Stimulated activated CD8-positive, alpha-beta memory T cell treated with anti-CD3 and anti-CD28 coated beads, Interleukin-4, amount 100 ng/mL, for 48 hours (primary cell): ENCODE data around the gene SLC45A2.
A peak's percentile ranks its signal among the peaks of the same experiment; 100 is the strongest.
"Not testable (repeated sequence)": the region's sequence is repeated elsewhere in the genome, so short reads cannot be mapped to it uniquely, and the experiment has no call there.

Experiments used
- DNase-seq: peaks from one replicate; pipeline ENCODE4 v3.0.0-alpha.2; 2020

SLC45A2 gene

GRCh38 chr5:33964132-33964700 lies 20.3 kb downstream of the SLC45A2 start:
- DNase-seq = no peak

- DNase-seq = no peak
Measured at GRCh38 chr5:33958176-33958575, 26.3 kb downstream of the SLC45A2 start.

GRCh38 chr5:33957577-33958150 lies 26.8 kb downstream of the SLC45A2 start:
- DNase-seq = no peak

- not testable (repeated sequence) for DNase-seq
Measured at GRCh38 chr5:33952175-33952574, 32.3 kb downstream of the SLC45A2 start.

- no peak for DNase-seq
Measured at GRCh38 chr5:33944543-33945132, 39.9 kb downstream of the SLC45A2 start.

- no peak for DNase-seq
Measured at GRCh38 chr5:33941090-33941489, 43.4 kb downstream of the SLC45A2 start.

GRCh38 chr5:33939556-33940262 lies 44.8 kb downstream of the SLC45A2 start:
- DNase-seq = no peak

- no peak for DNase-seq
Measured at GRCh38 chr5:33938881-33939280, 45.6 kb downstream of the SLC45A2 start.

GRCh38 chr5:33938507-33938796 lies 46.0 kb downstream of the SLC45A2 start:
- DNase-seq = no peak

- DNase-seq = no peak
Measured at GRCh38 chr5:33937707-33938506, 46.6 kb downstream of the SLC45A2 start.

- no peak for DNase-seq
Measured at GRCh38 chr5:33937017-33937706, 47.3 kb downstream of the SLC45A2 start.

- DNase-seq = no peak
Measured at GRCh38 chr5:33936381-33937016, 48.0 kb downstream of the SLC45A2 start, which contains the start of gene RXFP3. Gene RXFP3, plus strand, starts transcription at chr5:33936386. Its CDS starts 355 bp downstream, at chr5:33936741.

GRCh38 chr5:33936004-33936380 lies 48.5 kb downstream of the SLC45A2 start:
- DNase-seq = peak; percentile 76

GRCh38 chr5:33934176-33934575 lies 50.3 kb downstream of the SLC45A2 start:
- DNase-seq = no peak

GRCh38 chr5:33933723-33934169 lies 50.7 kb downstream of the SLC45A2 start:
- no peak for DNase-seq

- DNase-seq = no peak
Measured at GRCh38 chr5:33931136-33931535, 53.4 kb downstream of the SLC45A2 start.

- no peak for DNase-seq
Measured at GRCh38 chr5:33929925-33930690, 54.4 kb downstream of the SLC45A2 start.

- DNase-seq = no peak
Measured at GRCh38 chr5:33928283-33928682, 56.2 kb downstream of the SLC45A2 start.

GRCh38 chr5:33927685-33928084 lies 56.8 kb downstream of the SLC45A2 start:
- DNase-seq = no peak

- DNase-seq = no peak
Measured at GRCh38 chr5:33925278-33925677, 59.2 kb downstream of the SLC45A2 start.

- DNase-seq = no peak
Measured at GRCh38 chr5:33921002-33921401, 63.5 kb downstream of the SLC45A2 start.
